Mesenchymal stem cell (in vitro differentiated cells and primary cell): ENCODE results near the gene AJAP1.

Experiments used
- DNase-seq: peaks from one replicate; pipeline ENCODE4 v3.0.0-alpha.2; 2013
- H2AFZ ChIP-seq: one replicate; pipeline ENCODE4 v1.6.1; 2013; ENCODE audit warnings: low read depth, mild to moderate bottlenecking, control low read depth, inconsistent platforms, low read length, moderate library complexity
- H2AK5ac ChIP-seq: 2 replicates; pipeline ENCODE4 v1.6.1; 2013; ENCODE audit warnings: low read length, moderate library complexity, mild to moderate bottlenecking, inconsistent platforms; ENCODE audit not compliant: severe bottlenecking
- H2BK120ac ChIP-seq: one replicate; pipeline ENCODE4 v1.6.1; 2013; ENCODE audit warnings: low read depth, mild to moderate bottlenecking, inconsistent platforms, low read length, moderate library complexity
- H2BK12ac ChIP-seq, 2 experiments: one replicate each; pipeline ENCODE4 v1.6.1; 2013; ENCODE audit warnings: inconsistent platforms in 2 of 2, low read length in 2 of 2, mild to moderate bottlenecking in 2 of 2, moderate library complexity in 2 of 2, control low read depth in 1 of 2
- H2BK15ac ChIP-seq: one replicate; pipeline ENCODE4 v1.6.1; 2013; ENCODE audit warnings: mild to moderate bottlenecking, low read depth, inconsistent platforms; ENCODE audit not compliant: poor library complexity, severe bottlenecking
- H2BK5ac ChIP-seq: 2 replicates; pipeline ENCODE4 v1.6.1; 2013; ENCODE audit warnings: low read depth, mild to moderate bottlenecking, low read length, control low read depth, inconsistent platforms; ENCODE audit not compliant: poor library complexity, severe bottlenecking
- H3K14ac ChIP-seq, 2 experiments: one replicate each; pipeline ENCODE4 v1.6.1; 2013; ENCODE audit warnings: inconsistent platforms in 2 of 2, low read length in 2 of 2, control low read depth in 1 of 2, mild to moderate bottlenecking in 1 of 2, moderate library complexity in 1 of 2
- H3K18ac ChIP-seq, 2 experiments: one replicate each; pipeline ENCODE4 v1.6.1; 2013; ENCODE audit warnings: inconsistent platforms in 2 of 2, low read length in 2 of 2, control low read depth in 1 of 2, low read depth in 1 of 2, mild to moderate bottlenecking in 1 of 2
- H3K23ac ChIP-seq, 2 experiments: one replicate each; pipeline ENCODE4 v1.6.1; 2013; ENCODE audit warnings: inconsistent platforms in 2 of 2, low read length in 2 of 2, mild to moderate bottlenecking in 2 of 2, moderate library complexity in 2 of 2, control low read depth in 1 of 2
- H3K27ac ChIP-seq: 2 replicates; pipeline ENCODE4 v1.5.1; 2013; ENCODE audit warnings: mild to moderate bottlenecking, moderate library complexity, low read length, control low read depth, inconsistent platforms; ENCODE audit not compliant: poor library complexity, severe bottlenecking
- H3K27me3 ChIP-seq, 2 experiments: 2 replicates each; pipeline versions ENCODE4 v1.6.1 to v1.7.0; 2013; ENCODE audit warnings: low read length in 2 of 2, mild to moderate bottlenecking in 2 of 2, moderate library complexity in 2 of 2, control low read depth in 1 of 2, inconsistent platforms in 1 of 2; ENCODE audit not compliant: control insufficient read depth in 1 of 2, insufficient read depth in 1 of 2
- H3K36me3 ChIP-seq, 2 experiments: 2 replicates each; pipeline versions ENCODE4 v1.6.1 to v1.7.0; 2013; ENCODE audit warnings: low read length in 2 of 2, control low read depth in 1 of 2, inconsistent platforms in 1 of 2, low read depth in 1 of 2, mild to moderate bottlenecking in 1 of 2; ENCODE audit not compliant: insufficient read depth in 2 of 2, control insufficient read depth in 1 of 2
- H3K4ac ChIP-seq, 2 experiments: one replicate each; pipeline ENCODE4 v1.6.1; 2013; ENCODE audit warnings: inconsistent platforms in 2 of 2, low read length in 2 of 2, mild to moderate bottlenecking in 2 of 2, moderate library complexity in 2 of 2, control low read depth in 1 of 2, low read depth in 1 of 2
- H3K4me1 ChIP-seq: 2 replicates; pipeline ENCODE4 v1.6.1; 2013; ENCODE audit warnings: low read depth, low read length, control low read depth; ENCODE audit not compliant: control insufficient read depth, insufficient read depth
- H3K4me2 ChIP-seq: 2 replicates; pipeline ENCODE4 v1.6.1; 2013; ENCODE audit warnings: low read length, mild to moderate bottlenecking, inconsistent platforms; ENCODE audit not compliant: poor library complexity, severe bottlenecking
- H3K4me3 ChIP-seq, 2 experiments: 2 replicates each; pipeline versions ENCODE4 v1.5.1 to v1.7.0; 2013; ENCODE audit warnings: low read length in 2 of 2, mild to moderate bottlenecking in 2 of 2, control low read depth in 1 of 2, low read depth in 1 of 2; ENCODE audit not compliant: insufficient read depth in 1 of 2
- H3K79me1 ChIP-seq: replicated peaks from 2 replicates; pipeline ENCODE4 v1.6.1; 2013; ENCODE audit warnings: mild to moderate bottlenecking, control low read depth, low read length, inconsistent platforms; ENCODE audit not compliant: poor library complexity, severe bottlenecking
- H3K9ac ChIP-seq: 2 replicates; pipeline ENCODE4 v1.7.0; 2013; ENCODE audit warnings: mild to moderate bottlenecking, low read length, moderate library complexity
- H3K9me3 ChIP-seq: 2 replicates; pipeline ENCODE4 v1.7.0; 2013; ENCODE audit warnings: mild to moderate bottlenecking, low read length; ENCODE audit not compliant: control insufficient read depth
- H4K8ac ChIP-seq: one replicate; pipeline ENCODE4 v1.6.1; 2013; ENCODE audit warnings: inconsistent platforms, mild to moderate bottlenecking, low read length, moderate library complexity
- H4K91ac ChIP-seq: one replicate; pipeline ENCODE4 v1.6.1; 2013; ENCODE audit warnings: mild to moderate bottlenecking, low read length, inconsistent platforms
- WGBS: methylation state at CpG from one replicate; pipeline ENCODE4 v1.1.7; 2013; ENCODE audit warnings: mixed read lengths; 5-methylcytosine and 5-hydroxymethylcytosine counted together

AJAP1 gene

DNA sequence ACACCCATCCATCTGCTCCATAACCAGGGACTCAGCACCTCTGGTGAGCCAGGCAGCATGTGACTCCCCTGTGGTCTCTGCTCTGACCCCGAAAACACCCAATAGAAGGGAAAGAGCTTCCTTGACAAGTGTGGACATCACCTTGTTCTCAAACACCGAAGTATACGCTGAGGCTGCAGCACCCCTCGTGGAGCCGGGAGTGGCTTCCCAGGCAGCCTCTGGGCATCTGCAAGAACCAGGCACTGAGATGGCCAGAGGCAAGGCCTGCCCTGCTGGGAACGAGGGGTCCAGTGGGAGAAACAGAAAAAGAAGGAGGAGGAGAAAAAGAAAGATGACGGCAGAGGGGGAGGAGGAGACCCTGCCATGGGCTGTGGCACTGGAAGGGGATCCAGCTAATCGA lies 18.2 kb upstream of the AJAP1 start:
- WGBS: 80% methylated on average over 8 of the region's 8 CpGs
- H2BK5ac ChIP-seq: no peak overlapping the region

GRCh38 chr1:4636644-4637380 lies 17.6 kb upstream of the AJAP1 start:
- Histone ChIP-seq H4K91ac (no peak overlapping the region), H3K4me1 (no peaks in the 10 kb centered on the region), H2BK15ac (no peak overlapping the region), H3K4me3 (no peak overlapping the region), H3K9ac (no peak overlapping the region), H2BK120ac (no peak overlapping the region), H3K4me2 (no peak overlapping the region), H2AFZ (no peak overlapping the region), H2BK12ac (no peak overlapping the region), H3K27ac (no peak overlapping the region), H3K27me3 (no peaks in the 10 kb centered on the region), H3K18ac (no peak overlapping the region), H2AK5ac (no peak overlapping the region), H4K8ac (no peak overlapping the region), H3K4ac (no peak overlapping the region), H3K79me1 (no peaks in the 10 kb centered on the region), H3K23ac (no peak overlapping the region), H2BK5ac (no peak overlapping the region), H3K36me3 (no peaks in the 10 kb centered on the region), H3K9me3 (no peaks in the 10 kb centered on the region), H3K14ac (no peak overlapping the region)
- no peak for DNase-seq
- WGBS: 89% methylated on average over 20 of the region's 23 CpGs

More for the DNA sequence above, 18.2 kb upstream of the AJAP1 start:
- Histone ChIP-seq H2AFZ (no peak overlapping the region), H3K4me1 (no peaks in the 10 kb centered on the region), H2BK15ac (no peak overlapping the region), H3K4me3 (no peak overlapping the region), H2BK120ac (no peak overlapping the region), H3K4ac (no peak overlapping the region), H3K27ac (no peak overlapping the region), H3K36me3 (no peaks in the 10 kb centered on the region), H4K91ac (no peak overlapping the region), H3K18ac (no peak overlapping the region), H2BK12ac (no peak overlapping the region), H3K4me2 (no peak overlapping the region), H4K8ac (no peak overlapping the region), H3K27me3 (no peaks in the 10 kb centered on the region), H3K9ac (no peak overlapping the region), H3K9me3 (no peaks in the 10 kb centered on the region), H3K23ac (no peak overlapping the region), H3K79me1 (no peaks in the 10 kb centered on the region), H3K14ac (no peak overlapping the region), H2AK5ac (no peak overlapping the region)
- DNase-seq: no peak

GRCh38 chr1:4637616-4638344 lies 16.6 kb upstream of the AJAP1 start:
- WGBS: 78% methylated on average over 34 of the region's 34 CpGs

DNA sequence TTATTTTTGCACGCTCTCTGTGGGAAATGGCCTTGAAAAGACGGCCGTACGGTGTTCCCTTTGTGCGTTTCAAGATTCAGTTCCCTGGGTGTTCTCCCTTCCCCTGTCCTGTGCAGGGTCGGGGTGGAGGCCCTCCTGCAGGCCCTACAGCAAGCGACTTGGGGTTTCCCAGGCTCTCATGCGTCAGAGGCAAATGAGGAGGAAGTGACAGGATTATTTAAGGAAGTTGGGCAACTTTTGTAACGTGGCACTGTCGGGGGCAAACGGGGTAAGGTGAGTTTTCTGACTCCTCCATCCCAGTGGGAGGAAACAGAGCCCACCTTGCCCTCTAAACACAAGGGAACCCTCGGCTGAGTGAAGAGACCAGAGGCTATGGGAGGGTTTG lies 16.1 kb upstream of the AJAP1 start:
- Histone ChIP-seq H2BK5ac (no peak overlapping the region), H3K4me1 (no peaks in the 10 kb centered on the region), H3K4me2 (no peak overlapping the region), H3K4ac (no peak overlapping the region), H3K9me3 (no peaks in the 10 kb centered on the region), H2BK12ac (no peak overlapping the region), H3K18ac (no peak overlapping the region), H3K9ac (no peak overlapping the region), H2BK15ac (no peak overlapping the region), H3K79me1 (no peaks in the 10 kb centered on the region), H2AFZ (no peak overlapping the region), H3K36me3 (no peaks in the 10 kb centered on the region), H3K23ac (no peak overlapping the region), H4K91ac (no peak overlapping the region), H4K8ac (no peak overlapping the region), H3K4me3 (no peak overlapping the region), H2AK5ac (no peak overlapping the region), H3K14ac (no peak overlapping the region), H3K27ac (no peak overlapping the region), H2BK120ac (no peak overlapping the region), H3K27me3 (no peaks in the 10 kb centered on the region)
- no peak for DNase-seq
- WGBS: 70% methylated on average over 10 of the region's 12 CpGs

More at GRCh38 chr1:4637616-4638344, 16.6 kb upstream of the AJAP1 start:
- H4K91ac ChIP-seq: no peak overlapping the region
- H3K14ac ChIP-seq: no peak overlapping the region
- H3K4ac ChIP-seq: no peak overlapping the region
- no peaks in the 10 kb centered on the region for H3K9me3 ChIP-seq
- H4K8ac ChIP-seq: no peak overlapping the region
- H3K79me1 ChIP-seq: no peaks in the 10 kb centered on the region
- no peak overlapping the region for H2BK15ac ChIP-seq
- DNase-seq: no peak
- H2AK5ac ChIP-seq: no peak overlapping the region
- H2BK120ac ChIP-seq: no peak overlapping the region
- H2BK12ac ChIP-seq: no peak overlapping the region
- H3K4me3 ChIP-seq: no peak overlapping the region
- no peak overlapping the region for H3K4me2 ChIP-seq
- H2AFZ ChIP-seq: no peak overlapping the region
- no peak overlapping the region for H3K23ac ChIP-seq
- H3K18ac ChIP-seq: no peak overlapping the region
- no peak overlapping the region for H3K9ac ChIP-seq
- H3K36me3 ChIP-seq: no peaks in the 10 kb centered on the region
- no peaks in the 10 kb centered on the region for H3K4me1 ChIP-seq
- H3K27me3 ChIP-seq: no peaks in the 10 kb centered on the region
- H2BK5ac ChIP-seq: no peak overlapping the region
- no peak overlapping the region for H3K27ac ChIP-seq
